Measurements from ENCODE around the gene NDE1. TPM values are rescaled to one million over a fixed set of nuclear protein-coding genes. Genes with fewer than 3 reads are reported as not detected.
A peak's percentile ranks its signal among the peaks of the same experiment; 100 is the strongest.

NDE1 gene
- total and polyA plus RNA-seq, 9 of the 15 experiments (the other 6 are each of a cell fraction or from before 2014, with no cell fraction given), result 3.1 to 59.9 (median 30.0) TPM

DNA sequence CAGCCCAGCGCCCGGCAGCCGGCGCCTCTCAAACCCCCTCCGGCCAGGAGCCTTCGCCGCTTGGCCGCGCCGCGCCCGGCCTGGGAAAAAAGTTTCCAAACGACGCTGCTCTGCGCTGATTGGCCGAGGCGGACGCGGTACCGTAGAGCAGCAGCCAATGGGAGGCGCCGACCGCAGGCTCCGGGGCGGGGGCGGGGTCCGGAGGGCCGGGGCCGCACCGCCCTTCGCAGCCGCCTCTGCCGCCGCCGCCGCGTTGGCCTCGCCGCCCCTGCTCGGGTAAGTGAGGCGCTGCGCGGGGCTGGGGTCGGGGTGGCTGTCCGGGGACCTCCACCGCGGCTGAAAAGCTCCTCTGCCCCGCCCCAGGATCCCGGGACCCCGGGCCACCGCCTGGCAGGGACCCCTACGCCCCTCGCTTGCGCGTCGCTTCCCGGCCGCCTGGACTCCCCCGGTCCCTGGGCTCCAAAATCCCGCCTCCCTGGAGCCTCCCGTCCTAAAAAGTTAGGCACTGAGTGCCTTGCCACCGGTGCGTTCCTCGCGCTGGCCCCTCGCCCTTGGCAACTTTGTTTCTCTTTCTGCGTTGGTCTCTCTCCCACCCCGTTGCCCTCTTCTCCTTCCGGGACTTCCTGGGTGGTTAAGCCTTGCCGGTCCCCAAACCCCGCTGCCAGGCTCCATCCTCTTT lies at the start of gene NDE1 (continued):
- TF ChIP-seq, protein P1, sequence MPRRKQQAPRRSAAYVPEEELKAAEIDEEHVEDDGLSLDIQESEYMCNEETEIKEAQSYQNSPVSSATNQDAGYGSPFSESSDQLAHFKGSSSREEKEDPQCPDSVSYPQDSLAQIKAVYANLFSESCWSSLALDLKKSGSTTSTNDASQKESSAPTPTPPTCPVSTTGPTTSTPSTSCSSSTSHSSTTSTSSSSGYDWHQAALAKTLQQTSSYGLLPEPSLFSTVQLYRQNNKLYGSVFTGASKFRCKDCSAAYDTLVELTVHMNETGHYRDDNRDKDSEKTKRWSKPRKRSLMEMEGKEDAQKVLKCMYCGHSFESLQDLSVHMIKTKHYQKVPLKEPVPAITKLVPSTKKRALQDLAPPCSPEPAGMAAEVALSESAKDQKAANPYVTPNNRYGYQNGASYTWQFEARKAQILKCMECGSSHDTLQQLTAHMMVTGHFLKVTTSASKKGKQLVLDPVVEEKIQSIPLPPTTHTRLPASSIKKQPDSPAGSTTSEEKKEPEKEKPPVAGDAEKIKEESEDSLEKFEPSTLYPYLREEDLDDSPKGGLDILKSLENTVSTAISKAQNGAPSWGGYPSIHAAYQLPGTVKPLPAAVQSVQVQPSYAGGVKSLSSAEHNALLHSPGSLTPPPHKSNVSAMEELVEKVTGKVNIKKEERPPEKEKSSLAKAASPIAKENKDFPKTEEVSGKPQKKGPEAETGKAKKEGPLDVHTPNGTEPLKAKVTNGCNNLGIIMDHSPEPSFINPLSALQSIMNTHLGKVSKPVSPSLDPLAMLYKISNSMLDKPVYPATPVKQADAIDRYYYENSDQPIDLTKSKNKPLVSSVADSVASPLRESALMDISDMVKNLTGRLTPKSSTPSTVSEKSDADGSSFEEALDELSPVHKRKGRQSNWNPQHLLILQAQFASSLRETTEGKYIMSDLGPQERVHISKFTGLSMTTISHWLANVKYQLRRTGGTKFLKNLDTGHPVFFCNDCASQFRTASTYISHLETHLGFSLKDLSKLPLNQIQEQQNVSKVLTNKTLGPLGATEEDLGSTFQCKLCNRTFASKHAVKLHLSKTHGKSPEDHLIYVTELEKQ (CRISPR knock-in tag; IDR thresholded peaks at IDR 0.05), result no peak
- no peak for TF ChIP-seq BRF1 (IDR thresholded peaks at IDR 0.05; ENCODE audit: borderline replicate concordance, extremely low read depth, insufficient read length)
- TF ChIP-seq RBM17 (IDR thresholded peaks at IDR 0.05; ENCODE audit: borderline replicate concordance, low read depth, low read length), result no peak
- TF ChIP-seq ZNF354B (CRISPR knock-in tag; IDR thresholded peaks at IDR 0.05), result no peak
- no peak for TF ChIP-seq ZNF740 (CRISPR knock-in tag; IDR thresholded peaks at IDR 0.05)
- TF ChIP-seq ZNF740 (tag; IDR thresholded peaks at IDR 0.05), result no peak
- peak; percentile 74; the same call in 1 of the 2 replicates for TF ChIP-seq NKRF (IDR thresholded peaks at IDR 0.05; ENCODE audit: borderline replicate concordance)
- peak; percentile 13 for TF ChIP-seq PRDM10 (IDR thresholded peaks at IDR 0.05; ENCODE audit: partially characterized antibody)
- TF ChIP-seq CHD2 (IDR thresholded peaks at IDR 0.05; ENCODE audit: low read depth, low read length), result peak; percentile 56; the same call in 1 of the 2 replicates
- no peak for TF ChIP-seq CREBBP (IDR thresholded peaks at IDR 0.05; ENCODE audit: low read depth, low read length)
- no peak for TF ChIP-seq USF2 (CRISPR knock-in tag; IDR thresholded peaks at IDR 0.05)
- 0 out of 2 replicates have a peak, but pooled peaks have one; percentile 43 for TF ChIP-seq GATAD2B (IDR thresholded peaks at IDR 0.05; ENCODE audit: borderline replicate concordance)
- peak in 1 of 2 experiments; percentile 46; a peak in 2 of 4 replicates for TF ChIP-seq MNT (conservative IDR thresholded peaks at IDR 0.05)
